ENCODE measurements around the gene GYG2.

- no peak for TF ChIP-seq RCOR1 (IDR thresholded peaks at IDR 0.05; ENCODE audit: low read length)
- TF ChIP-seq JUND (IDR thresholded peaks at IDR 0.05) = no peak
- TF ChIP-seq CTCF (IDR thresholded peaks at IDR 0.05) = no peak
- TF ChIP-seq EZH2phosphoT487 (IDR thresholded peaks at IDR 0.05; ENCODE audit: borderline replicate concordance, low read depth) = no peak
- no peak for TF ChIP-seq EP300 (IDR thresholded peaks at IDR 0.05; ENCODE audit: borderline replicate concordance in 1 of 2, low read depth in 1 of 2, low read length in 1 of 2)
- TF ChIP-seq GATA2 (CRISPR knock-in tag; IDR thresholded peaks at IDR 0.05) = no peak
- no peak for TF ChIP-seq MAX (IDR thresholded peaks at IDR 0.05; ENCODE audit: low read depth)
- TF ChIP-seq TAF1 (IDR thresholded peaks at IDR 0.05; ENCODE audit: borderline replicate concordance, low read depth, low read length) = no peak
- no peak for TF ChIP-seq TEAD4 (IDR thresholded peaks at IDR 0.05; ENCODE audit: borderline replicate concordance, insufficient read depth)
- no peak for TF ChIP-seq YY1 (IDR thresholded peaks at IDR 0.05; ENCODE audit: low read depth)
- no peak for TF ChIP-seq FOXM1 (IDR thresholded peaks at IDR 0.05; ENCODE audit: low read depth)
- TF ChIP-seq REST (IDR thresholded peaks at IDR 0.05; ENCODE audit: low read depth, low read length) = no peak
- no peak for TF ChIP-seq MXI1 (IDR thresholded peaks at IDR 0.05; ENCODE audit: low read depth, low read length)
Measured at GRCh38 chrX:2785538-2785937, 43.2 kb upstream of the GYG2 start.

Data from SK-N-SH (cell line).